ENCODE measurements around the gene BCL11B. TPM values are rescaled to one million over a fixed set of nuclear protein-coding genes. Genes with fewer than 3 reads are reported as not detected.
A peak's percentile ranks its signal among the peaks of the same experiment; 100 is the strongest.

Gene BCL11B
- total RNA-seq, 2 experiments from 2014 or later = 48.9 to 49.1 TPM

GRCh38 chr14:99251721-99252120 lies 20.3 kb downstream of the BCL11B start:
- Mint-ChIP-seq H3K4me1 (ENCODE audit: low read depth) (peaks cover 94% of the 10 kb centered on the region), H3K27me3 (no peaks in the 10 kb centered on the region), H3K27ac (peak overlapping the region; percentile 87), H3K4me3 (peak overlapping the region; percentile 54), H3K9me3 (no peaks in the 10 kb centered on the region), H3K36me3 (peaks cover 66% of the 10 kb centered on the region)
- ChIA-PET CTCF (interaction anchor here (0.8 to 1.0 kb wide), 2 partner anchors 11 to 41 kb away, joined by 3 read pairs; no protein-coding TSS in a partner anchor), POLR2A (interaction anchor here (1.0 to 23.9 kb wide), 3 partner anchors 9 to 15 kb away, joined by 3 to 425 read pairs (median 4); partner anchors contain the start of gene BCL11B)
- DNase-seq = peak; percentile 6
- intact Hi-C loops (cut with micrococcal nuclease) = loop anchor here (10.0 kb wide), 1 partner anchor 1123 kb away; the partner anchor contains the start of gene WDR25

GRCh38 chr14:99250636-99251208 lies 21.3 kb downstream of the BCL11B start:
- H3K27me3 Mint-ChIP-seq = no peaks in the 10 kb centered on the region
- H3K9me3 Mint-ChIP-seq = no peaks in the 10 kb centered on the region
- H3K4me3 Mint-ChIP-seq = peak overlapping the region; percentile 60
- POLR2A ChIA-PET = interaction anchor here (1.0 to 23.9 kb wide), 3 partner anchors 13 to 16 kb away, joined by 3 to 425 read pairs (median 3); partner anchors contain the start of gene BCL11B
- CTCF ChIA-PET = interaction anchor here (0.8 to 3.3 kb wide), 3 partner anchors 10 to 18 kb away, joined by 3 to 14 read pairs (median 3); no protein-coding TSS in a partner anchor
- peak overlapping the region; percentile 87 for H3K27ac Mint-ChIP-seq
- no peak for DNase-seq
- peaks cover 59% of the 10 kb centered on the region for H3K36me3 Mint-ChIP-seq
- peaks cover 87% of the 10 kb centered on the region for H3K4me1 Mint-ChIP-seq (ENCODE audit: low read depth)
- intact Hi-C loops (cut with micrococcal nuclease) = loop anchor here (10.0 kb wide), 1 partner anchor 1124 kb away; the partner anchor contains the start of gene WDR25

GRCh38 chr14:99249389-99249788 lies 22.6 kb downstream of the BCL11B start:
- Mint-ChIP-seq H3K27ac (peak overlapping the region; percentile 87), H3K36me3 (peaks cover 54% of the 10 kb centered on the region), H3K4me1 (ENCODE audit: low read depth) (peaks cover 82% of the 10 kb centered on the region), H3K27me3 (no peaks in the 10 kb centered on the region), H3K9me3 (no peaks in the 10 kb centered on the region), H3K4me3 (peak overlapping the region; percentile 66)
- CTCF ChIA-PET = interaction anchor here (0.7 to 3.3 kb wide), 5 partner anchors 9 to 34 kb away, joined by 3 to 14 read pairs (median 6); no protein-coding TSS in a partner anchor
- intact Hi-C loops (cut with micrococcal nuclease) = loop anchor here (1.0 kb wide), 2 partner anchors 8 to 10 kb away; no protein-coding TSS in a partner anchor
- peak; percentile 64 for DNase-seq
- POLR2A ChIA-PET = interaction anchor here (0.9 to 23.9 kb wide), 2 partner anchors 16 to 17 kb away, joined by 3 to 425 read pairs; partner anchors contain the start of gene BCL11B

- intact Hi-C loops (cut with micrococcal nuclease) = loop anchor here (1.0 kb wide), 2 partner anchors 7 to 11 kb away; no protein-coding TSS in a partner anchor
- POLR2A ChIA-PET = interaction anchor here (0.9 to 23.9 kb wide), 4 partner anchors 10 to 17 kb away, joined by 3 to 425 read pairs (median 5); partner anchors contain the start of gene BCL11B
- CTCF ChIA-PET = interaction anchor here (1.5 to 3.3 kb wide), 4 partner anchors 9 to 17 kb away, joined by 5 to 14 read pairs (median 7); no protein-coding TSS in a partner anchor
Observed at GRCh38 chr14:99248761-99249171, 23.2 kb downstream of the BCL11B start.

GRCh38 chr14:99247772-99248171 lies 24.2 kb downstream of the BCL11B start:
- Mint-ChIP-seq H3K27me3 (no peaks in the 10 kb centered on the region), H3K27ac (peak overlapping the region; percentile 87), H3K4me3 (peak overlapping the region; percentile 75), H3K36me3 (peaks cover 48% of the 10 kb centered on the region), H3K4me1 (ENCODE audit: low read depth) (peaks cover 80% of the 10 kb centered on the region), H3K9me3 (no peaks in the 10 kb centered on the region)
- CTCF ChIA-PET = interaction anchor here (0.7 to 1.8 kb wide), 4 partner anchors 8 to 18 kb away, joined by 3 to 8 read pairs (median 7); no protein-coding TSS in a partner anchor
- DNase-seq = no peak
- POLR2A ChIA-PET = interaction anchor here (0.9 to 23.9 kb wide), 3 partner anchors 9 to 18 kb away, joined by 3 to 425 read pairs (median 7); partner anchors contain the start of gene BCL11B
- intact Hi-C loops (cut with micrococcal nuclease) = loop anchor here (2.0 kb wide), 1 partner anchor 15 kb away; no protein-coding TSS in a partner anchor

More at GRCh38 chr14:99248761-99249171, 23.2 kb downstream of the BCL11B start:
- no peaks in the 10 kb centered on the region for H3K27me3 Mint-ChIP-seq
- no peaks in the 10 kb centered on the region for H3K9me3 Mint-ChIP-seq
- H3K4me3 Mint-ChIP-seq = peak overlapping the region; percentile 51
- peak; percentile 67 for DNase-seq
- H3K27ac Mint-ChIP-seq = peak overlapping the region; percentile 87
- H3K4me1 Mint-ChIP-seq (ENCODE audit: low read depth) = peaks cover 82% of the 10 kb centered on the region
- peaks cover 56% of the 10 kb centered on the region for H3K36me3 Mint-ChIP-seq

- CTCF ChIA-PET = interaction anchor here (0.7 to 1.7 kb wide), 5 partner anchors 10 to 32 kb away, joined by 3 to 8 read pairs (median 5); no protein-coding TSS in a partner anchor
- intact Hi-C loops (cut with micrococcal nuclease) = loop anchor here (2.0 kb wide), 1 partner anchor 14 kb away; no protein-coding TSS in a partner anchor
- no peaks in the 10 kb centered on the region for H3K9me3 Mint-ChIP-seq
Observed at GRCh38 chr14:99247101-99247729, 24.8 kb downstream of the BCL11B start.

GRCh38 chr14:99246536-99247097 lies 25.4 kb downstream of the BCL11B start:
- Mint-ChIP-seq H3K9me3 (no peaks in the 10 kb centered on the region), H3K27me3 (no peaks in the 10 kb centered on the region), H3K27ac (peak overlapping the region; percentile 87), H3K4me1 (ENCODE audit: low read depth) (peaks cover 80% of the 10 kb centered on the region), H3K36me3 (peaks cover 38% of the 10 kb centered on the region), H3K4me3 (peak overlapping the region; percentile 75)
- ChIA-PET POLR2A (interaction anchor here (0.6 to 23.9 kb wide), 3 partner anchors 10 to 1658 kb away, joined by 3 to 425 read pairs (median 12); partner anchors contain the start of gene BCL11B), CTCF (interaction anchor here (0.8 to 1.7 kb wide), 4 partner anchors 9 to 31 kb away, joined by 3 to 8 read pairs (median 6); no protein-coding TSS in a partner anchor)
- intact Hi-C loops (cut with micrococcal nuclease) = loop anchor here (2.0 kb wide), 1 partner anchor 14 kb away; no protein-coding TSS in a partner anchor
- DNase-seq = peak; percentile 72

More at GRCh38 chr14:99247101-99247729, 24.8 kb downstream of the BCL11B start:
- POLR2A ChIA-PET = interaction anchor here (1.5 to 23.9 kb wide), 3 partner anchors 10 to 19 kb away, joined by 7 to 425 read pairs (median 12); partner anchors contain the start of gene BCL11B
- Mint-ChIP-seq H3K4me3 (peak overlapping the region; percentile 75), H3K4me1 (ENCODE audit: low read depth) (peaks cover 80% of the 10 kb centered on the region), H3K36me3 (peaks cover 43% of the 10 kb centered on the region), H3K27me3 (no peaks in the 10 kb centered on the region), H3K27ac (peak overlapping the region; percentile 87)
- DNase-seq = no peak

GRCh38 chr14:99245564-99246511 lies 26.2 kb downstream of the BCL11B start:
- intact Hi-C loops (cut with micrococcal nuclease) = loop anchor here (2.0 kb wide), 1 partner anchor 13 kb away; no protein-coding TSS in a partner anchor
- peaks cover 38% of the 10 kb centered on the region for H3K36me3 Mint-ChIP-seq
- peak overlapping the region; percentile 96 for H3K27ac Mint-ChIP-seq
- no peaks in the 10 kb centered on the region for H3K9me3 Mint-ChIP-seq
- peak overlapping the region; percentile 75 for H3K4me3 Mint-ChIP-seq
- DNase-seq = no peak
- POLR2A ChIA-PET = interaction anchor here (0.6 to 23.9 kb wide), 3 partner anchors 9 to 1657 kb away, joined by 3 to 425 read pairs (median 12); partner anchors contain the start of gene BCL11B
- peaks cover 74% of the 10 kb centered on the region for H3K4me1 Mint-ChIP-seq (ENCODE audit: low read depth)
- CTCF ChIA-PET = interaction anchor here (0.8 to 1.8 kb wide), 7 partner anchors 8 to 31 kb away, joined by 3 to 12 read pairs (median 6); no protein-coding TSS in a partner anchor
- no peaks in the 10 kb centered on the region for H3K27me3 Mint-ChIP-seq

- ChIA-PET POLR2A (interaction anchor here (1.0 to 23.9 kb wide), 3 partner anchors 12 to 21 kb away, joined by 3 to 425 read pairs (median 8); partner anchors contain the start of gene BCL11B), CTCF (interaction anchor here (0.8 to 1.8 kb wide), 5 partner anchors 10 to 55 kb away, joined by 3 to 12 read pairs (median 7); no protein-coding TSS in a partner anchor)
- Mint-ChIP-seq H3K4me1 (ENCODE audit: low read depth) (peaks cover 73% of the 10 kb centered on the region), H3K36me3 (peaks cover 39% of the 10 kb centered on the region), H3K27ac (peak overlapping the region; percentile 96), H3K9me3 (no peaks in the 10 kb centered on the region), H3K4me3 (peak overlapping the region; percentile 75), H3K27me3 (no peaks in the 10 kb centered on the region)
- DNase-seq = no peak
- intact Hi-C loops (cut with micrococcal nuclease) = no loop called here
Observed at GRCh38 chr14:99244941-99245563, 26.9 kb downstream of the BCL11B start.

All from activated CD4-positive, alpha-beta memory T cell treated with anti-CD3 and anti-CD28 coated beads for 36 hours (primary cell).